Neural cell (in vitro differentiated cells): ENCODE measurements around the gene WDFY3.

ENCODE experiments used
- POLR2AphosphoS5 ChIP-seq: IDR thresholded peaks from 2 replicates; pipeline ENCODE4 v1.6.1; 2012
- TAF1 ChIP-seq: IDR thresholded peaks from 2 replicates; pipeline ENCODE4 v1.6.1; 2012; ENCODE audit warnings: low read depth
- TF ChIP-seq, protein P1 (sequence below): fragments of 450-650 bp; IDR thresholded peaks from 2 replicates; pipeline ENCODE4 v1.5.1; 2014; ENCODE audit warnings: antibody characterized with exemption, mild to moderate bottlenecking, moderate library complexity; ENCODE audit not compliant: poor library complexity, severe bottlenecking

DNA sequence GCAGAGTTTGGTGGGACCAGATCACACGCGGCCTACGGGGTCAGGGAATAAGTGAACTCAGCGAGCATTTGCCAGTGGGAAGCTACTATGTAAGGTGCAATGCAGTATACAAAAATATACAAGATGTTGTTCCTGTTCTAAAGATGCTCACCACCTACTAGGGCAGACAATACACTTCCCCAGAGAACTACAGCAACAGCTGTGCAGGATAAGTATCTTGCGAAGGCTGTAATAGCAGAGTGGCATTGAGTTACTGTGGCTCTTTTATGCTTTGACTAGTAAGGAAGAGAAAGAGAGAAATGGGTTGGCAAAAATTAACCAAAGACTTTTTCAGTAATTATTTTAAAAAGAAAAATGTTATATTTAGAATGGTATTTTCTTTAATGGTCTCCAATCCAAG, 322.4 kb downstream of the WDFY3 start:
- TF ChIP-seq, protein P1, sequence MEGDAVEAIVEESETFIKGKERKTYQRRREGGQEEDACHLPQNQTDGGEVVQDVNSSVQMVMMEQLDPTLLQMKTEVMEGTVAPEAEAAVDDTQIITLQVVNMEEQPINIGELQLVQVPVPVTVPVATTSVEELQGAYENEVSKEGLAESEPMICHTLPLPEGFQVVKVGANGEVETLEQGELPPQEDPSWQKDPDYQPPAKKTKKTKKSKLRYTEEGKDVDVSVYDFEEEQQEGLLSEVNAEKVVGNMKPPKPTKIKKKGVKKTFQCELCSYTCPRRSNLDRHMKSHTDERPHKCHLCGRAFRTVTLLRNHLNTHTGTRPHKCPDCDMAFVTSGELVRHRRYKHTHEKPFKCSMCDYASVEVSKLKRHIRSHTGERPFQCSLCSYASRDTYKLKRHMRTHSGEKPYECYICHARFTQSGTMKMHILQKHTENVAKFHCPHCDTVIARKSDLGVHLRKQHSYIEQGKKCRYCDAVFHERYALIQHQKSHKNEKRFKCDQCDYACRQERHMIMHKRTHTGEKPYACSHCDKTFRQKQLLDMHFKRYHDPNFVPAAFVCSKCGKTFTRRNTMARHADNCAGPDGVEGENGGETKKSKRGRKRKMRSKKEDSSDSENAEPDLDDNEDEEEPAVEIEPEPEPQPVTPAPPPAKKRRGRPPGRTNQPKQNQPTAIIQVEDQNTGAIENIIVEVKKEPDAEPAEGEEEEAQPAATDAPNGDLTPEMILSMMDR, result no peak
- TF ChIP-seq TAF1 (no peak), POLR2AphosphoS5 (no peak)
